ENCODE measurements around the gene MED15. TPM values are rescaled to one million over a fixed set of nuclear protein-coding genes. Genes with fewer than 3 reads are reported as not detected.
"Not testable (repeated sequence)": the region's sequence is repeated elsewhere in the genome, so short reads cannot be mapped to it uniquely, and the experiment has no call there.

The MED15 gene
- total and polyA plus RNA-seq, 10 of the 15 experiments (the other 5 are each of a cell fraction or from before 2014, with no cell fraction given) = 1.4 to 75.2 (median 26.9) TPM

DNA sequence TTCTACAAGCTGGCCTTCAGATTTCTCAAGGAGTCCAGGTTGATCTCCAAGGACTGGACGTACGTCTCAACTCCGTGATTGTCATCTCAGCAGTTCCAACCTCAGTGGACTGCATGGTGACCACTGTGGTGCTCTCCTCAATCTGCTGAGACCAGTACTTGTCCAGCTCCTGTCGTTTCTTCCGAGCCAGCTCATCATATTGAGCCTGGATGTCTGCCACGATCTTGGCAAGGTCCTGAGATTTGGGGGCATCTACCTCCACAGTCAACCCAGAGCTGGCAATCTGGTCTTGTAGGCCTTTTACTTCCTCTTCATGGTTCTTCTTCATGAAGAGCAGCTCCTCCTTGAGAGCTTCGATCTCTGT, 24.3 kb upstream of the MED15 start:
- H3K4me1 ChIP-seq (ENCODE audit: control insufficient read depth, insufficient read depth, low read length); H2AFZ ChIP-seq (ENCODE audit: control insufficient read depth, low read depth, low read length); DNase-seq (ENCODE audit: low read depth, low spot score); H3K9ac ChIP-seq (ENCODE audit: control insufficient read depth, insufficient read depth, low read length); H4K20me1 ChIP-seq (ENCODE audit: control insufficient read depth, insufficient read depth); intact Hi-C loops (cut with micrococcal nuclease; ENCODE audit: unreplicated experiment); SMC1A ChIA-PET (ENCODE audit: uncharacterized antibody, unreplicated experiment); H3K36me3 ChIP-seq (ENCODE audit: control insufficient read depth in 2 of 2, insufficient read depth in 2 of 2, low read length in 1 of 2); FAIRE-seq; POLR2A ChIA-PET; ATAC-seq; BruUV-seq (replicated peaks); RAD21 ChIA-PET (ENCODE audit: unreplicated experiment); H3K27me3 ChIP-seq (replicated peaks in 1 of 2; ENCODE audit: control insufficient read depth in 2 of 2, insufficient read depth in 2 of 2, low read length in 1 of 2); H3K79me2 ChIP-seq (ENCODE audit: control insufficient read depth, insufficient read depth, low read length); H3K4me2 ChIP-seq (ENCODE audit: control insufficient read depth, insufficient read depth); H3K4me3 ChIP-seq; H3K9me3 ChIP-seq (replicated peaks; ENCODE audit: control insufficient read depth, insufficient read depth, low read length); in situ Hi-C loops (cut with MboI); H3K27ac ChIP-seq (ENCODE audit: control insufficient read depth, insufficient read depth): not testable (repeated sequence)
- CTCF ChIA-PET = interaction anchor here (1.4 kb wide), 1 partner anchor 11 kb away, joined by 7 read pairs; no protein-coding TSS in a partner anchor
- 94% methylated on average over 7 of the region's 7 CpGs for WGBS (ENCODE audit: insufficient coverage, insufficient replicate concordance, low lambda C conversion rate, missing lambda C conversion rate)

DNA sequence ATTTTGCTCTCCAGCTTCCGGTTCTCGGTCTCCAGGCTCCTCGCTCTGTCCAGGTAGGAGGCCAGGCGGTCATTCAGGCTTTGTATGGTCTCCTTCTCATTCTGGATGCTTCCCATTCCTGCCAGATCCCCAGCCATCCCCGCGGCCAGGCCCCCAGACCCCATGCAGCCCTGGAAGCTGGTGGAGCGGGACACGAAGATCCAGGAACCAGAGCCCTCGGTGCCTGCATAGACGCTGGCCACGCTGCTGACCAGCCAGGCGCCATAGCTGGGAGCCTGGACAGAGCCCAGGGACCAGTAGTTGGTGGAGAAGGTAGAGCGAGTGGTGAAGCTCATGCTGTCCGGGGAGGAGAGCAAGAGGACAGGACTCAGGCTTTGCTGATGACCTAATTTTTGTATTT, 23.6 kb upstream of the MED15 start:
- FAIRE-seq (no peak), DNase-seq (ENCODE audit: low read depth, low spot score) (no peak), ATAC-seq (no peak)
- intact Hi-C loops (cut with micrococcal nuclease; ENCODE audit: unreplicated experiment) = no loop called here
- Histone ChIP-seq H3K4me3 (no peak overlapping the region), H3K9me3 (replicated peaks; ENCODE audit: control insufficient read depth, insufficient read depth, low read length) (no peaks in the 10 kb centered on the region), H4K20me1 (ENCODE audit: control insufficient read depth, insufficient read depth) (no peaks in the 10 kb centered on the region), H2AFZ (ENCODE audit: control insufficient read depth, low read depth, low read length) (no peak overlapping the region), H3K27me3 (replicated peaks in 1 of 2; ENCODE audit: control insufficient read depth in 2 of 2, insufficient read depth in 2 of 2, low read length in 1 of 2) (no peaks in the 10 kb centered on the region), H3K4me1 (ENCODE audit: control insufficient read depth, insufficient read depth, low read length) (no peaks in the 10 kb centered on the region), H3K27ac (ENCODE audit: control insufficient read depth, insufficient read depth) (no peak overlapping the region), H3K79me2 (ENCODE audit: control insufficient read depth, insufficient read depth, low read length) (no peaks in the 10 kb centered on the region), H3K36me3 (ENCODE audit: control insufficient read depth in 2 of 2, insufficient read depth in 2 of 2, low read length in 1 of 2) (no peaks in the 10 kb centered on the region; a peak in 2 of 4 replicates), H3K4me2 (ENCODE audit: control insufficient read depth, insufficient read depth) (no peak overlapping the region), H3K9ac (ENCODE audit: control insufficient read depth, insufficient read depth, low read length) (no peak overlapping the region)
- CTCF ChIA-PET = interaction anchor here (1.4 kb wide), 1 partner anchor 11 kb away, joined by 7 read pairs; no protein-coding TSS in a partner anchor
- 99% methylated on average over 14 of the region's 14 CpGs for WGBS (ENCODE audit: insufficient coverage, insufficient replicate concordance, low lambda C conversion rate, missing lambda C conversion rate)
- in situ Hi-C loops (cut with MboI) = no loop called here
- POLR2A ChIA-PET = no interaction called here
- RAD21 ChIA-PET (ENCODE audit: unreplicated experiment) = no interaction called here
- SMC1A ChIA-PET (ENCODE audit: uncharacterized antibody, unreplicated experiment) = interaction anchor here (2.4 kb wide), 1 partner anchor 10 kb away, joined by 5 read pairs; no protein-coding TSS in a partner anchor
- BruUV-seq (replicated peaks) = no TSS peak
- TF ChIP-seq BRCA1 (IDR thresholded peaks at IDR 0.05; ENCODE audit: low read depth, low read length) = no peak
- TF ChIP-seq EED (IDR thresholded peaks at IDR 0.05; ENCODE audit: low read depth) = no peak
- no peak for TF ChIP-seq SUZ12 (IDR thresholded peaks at IDR 0.05; ENCODE audit: unreplicated experiment)
- no peak for TF ChIP-seq ZNF217 (IDR thresholded peaks at IDR 0.05)
- no peak for TF ChIP-seq TCF7 (IDR thresholded peaks at IDR 0.05; ENCODE audit: borderline replicate concordance)

All from GM12878 (cell line).